ENCODE results near the gene RSBN1. TPM values are rescaled to one million over a fixed set of nuclear protein-coding genes. Genes with fewer than 3 reads are reported as not detected.

The RSBN1 gene
- total RNA-seq = 22.7 TPM

DNA sequence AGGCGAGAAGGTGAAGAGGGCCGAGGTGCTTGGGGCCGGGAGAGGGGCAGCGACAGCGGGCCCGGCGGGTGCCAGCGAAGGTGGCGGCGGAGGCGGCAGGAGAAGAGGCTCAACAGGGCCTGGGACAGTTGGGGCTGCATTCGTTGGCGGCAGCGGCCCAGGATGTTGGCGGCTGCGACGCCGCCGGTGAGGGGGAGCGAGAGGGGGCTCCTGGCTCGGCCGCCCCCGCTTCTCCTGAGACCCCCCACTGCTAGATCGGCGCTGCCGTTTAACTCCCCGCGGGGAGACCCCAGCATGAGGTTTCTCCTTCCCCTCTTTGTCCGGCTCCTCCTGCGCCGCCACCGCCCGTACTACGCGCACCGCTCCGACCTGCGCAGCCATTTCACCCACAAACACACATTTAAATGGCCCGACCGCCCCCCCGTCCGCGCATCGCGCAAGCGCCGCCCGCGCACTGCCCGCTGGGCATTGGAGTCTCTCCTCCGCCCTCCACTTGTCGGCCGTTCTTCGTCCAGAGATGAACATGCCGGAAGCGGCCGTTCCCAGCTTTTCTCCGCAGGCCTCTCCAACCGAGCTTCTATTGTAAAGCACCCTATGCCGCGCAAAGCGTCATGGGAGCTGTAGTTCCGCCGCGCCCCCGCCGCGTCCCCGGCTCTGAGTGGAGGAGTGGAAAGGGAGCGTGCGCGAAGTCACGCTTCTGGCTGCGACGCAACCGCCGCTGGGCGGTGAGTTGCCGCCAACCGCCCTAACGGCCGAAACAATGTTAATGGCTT, at the start of gene RSBN1:
RSBN1 (minus strand) TSS at position 589 of the 773 bp plus-strand sequence; CDS start at position 525, 64 bp downstream.
- Histone ChIP-seq H3K4me1 (peaks cover 0 to 5% of the 10 kb centered on the region in 2 donors), H3K27me3 (no peaks in the 10 kb centered on the region), H3K4me3 (peak within 1 kb of the TSS; percentile 82 to 91), H3K9me3 (no peaks in the 10 kb centered on the region), H3K27ac (peak within 1 kb of the TSS; percentile 95 to 97), H3K36me3 (no peaks in the 10 kb centered on the region)
- DNase-seq (ENCODE audit: low spot score in 2 of 2) = peak; percentile 99 to 100
- TF ChIP-seq, protein P1, sequence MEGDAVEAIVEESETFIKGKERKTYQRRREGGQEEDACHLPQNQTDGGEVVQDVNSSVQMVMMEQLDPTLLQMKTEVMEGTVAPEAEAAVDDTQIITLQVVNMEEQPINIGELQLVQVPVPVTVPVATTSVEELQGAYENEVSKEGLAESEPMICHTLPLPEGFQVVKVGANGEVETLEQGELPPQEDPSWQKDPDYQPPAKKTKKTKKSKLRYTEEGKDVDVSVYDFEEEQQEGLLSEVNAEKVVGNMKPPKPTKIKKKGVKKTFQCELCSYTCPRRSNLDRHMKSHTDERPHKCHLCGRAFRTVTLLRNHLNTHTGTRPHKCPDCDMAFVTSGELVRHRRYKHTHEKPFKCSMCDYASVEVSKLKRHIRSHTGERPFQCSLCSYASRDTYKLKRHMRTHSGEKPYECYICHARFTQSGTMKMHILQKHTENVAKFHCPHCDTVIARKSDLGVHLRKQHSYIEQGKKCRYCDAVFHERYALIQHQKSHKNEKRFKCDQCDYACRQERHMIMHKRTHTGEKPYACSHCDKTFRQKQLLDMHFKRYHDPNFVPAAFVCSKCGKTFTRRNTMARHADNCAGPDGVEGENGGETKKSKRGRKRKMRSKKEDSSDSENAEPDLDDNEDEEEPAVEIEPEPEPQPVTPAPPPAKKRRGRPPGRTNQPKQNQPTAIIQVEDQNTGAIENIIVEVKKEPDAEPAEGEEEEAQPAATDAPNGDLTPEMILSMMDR (IDR thresholded peaks at IDR 0.05) = peak in 1 of 3 experiments; percentile 7
- intact Hi-C loops (cut with DNase I) = loop anchor here (1.0 to 5.0 kb wide), 6 partner anchors 53 to 1095 kb away; partner anchors contain the start of genes DCLRE1B, HIPK1, MAGI3 and PHTF1

DNA sequence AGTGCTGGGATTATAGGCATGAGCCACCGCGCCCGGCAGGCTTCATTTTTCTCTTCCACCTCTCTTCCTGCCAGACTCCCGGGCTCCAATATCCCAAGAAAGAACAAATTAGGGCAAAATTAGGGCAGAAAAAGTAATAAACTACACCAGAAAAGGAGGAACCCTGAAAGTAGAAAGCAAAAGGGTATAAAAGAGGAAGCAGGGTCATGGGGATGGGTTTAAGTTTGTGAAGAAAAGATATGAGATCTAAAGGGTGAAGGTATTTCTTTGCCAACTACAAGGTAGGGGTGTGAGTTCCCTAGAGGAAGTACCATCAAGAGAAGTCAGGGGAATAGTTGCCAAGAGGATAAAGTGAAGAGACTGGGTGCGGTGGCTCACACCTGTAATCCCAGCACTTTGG, 49.4 kb upstream of the RSBN1 start:
- TF ChIP-seq, protein P1 (IDR thresholded peaks at IDR 0.05) = no peak
- DNase-seq (ENCODE audit: low spot score in 2 of 2) = no peak
- Histone ChIP-seq H3K27me3 (no peaks in the 10 kb centered on the region), H3K9me3 (no peaks in the 10 kb centered on the region), H3K4me3 (no peak overlapping the region), H3K27ac (no peak overlapping the region), H3K36me3 (no peaks in the 10 kb centered on the region), H3K4me1 (no peaks in the 10 kb centered on the region)
- intact Hi-C loops (cut with DNase I) = no loop called here

GRCh38 chr1:113860891-113861290, 48.6 kb upstream of the RSBN1 start:
- Histone ChIP-seq H3K4me3 (no peak overlapping the region), H3K27ac (no peak overlapping the region), H3K36me3 (no peaks in the 10 kb centered on the region), H3K9me3 (no peaks in the 10 kb centered on the region), H3K4me1 (no peaks in the 10 kb centered on the region), H3K27me3 (no peaks in the 10 kb centered on the region)
- DNase-seq (ENCODE audit: low spot score in 2 of 2) = no peak
- TF ChIP-seq, protein P1 (IDR thresholded peaks at IDR 0.05) = no peak
- intact Hi-C loops (cut with DNase I) = no loop called here

DNA sequence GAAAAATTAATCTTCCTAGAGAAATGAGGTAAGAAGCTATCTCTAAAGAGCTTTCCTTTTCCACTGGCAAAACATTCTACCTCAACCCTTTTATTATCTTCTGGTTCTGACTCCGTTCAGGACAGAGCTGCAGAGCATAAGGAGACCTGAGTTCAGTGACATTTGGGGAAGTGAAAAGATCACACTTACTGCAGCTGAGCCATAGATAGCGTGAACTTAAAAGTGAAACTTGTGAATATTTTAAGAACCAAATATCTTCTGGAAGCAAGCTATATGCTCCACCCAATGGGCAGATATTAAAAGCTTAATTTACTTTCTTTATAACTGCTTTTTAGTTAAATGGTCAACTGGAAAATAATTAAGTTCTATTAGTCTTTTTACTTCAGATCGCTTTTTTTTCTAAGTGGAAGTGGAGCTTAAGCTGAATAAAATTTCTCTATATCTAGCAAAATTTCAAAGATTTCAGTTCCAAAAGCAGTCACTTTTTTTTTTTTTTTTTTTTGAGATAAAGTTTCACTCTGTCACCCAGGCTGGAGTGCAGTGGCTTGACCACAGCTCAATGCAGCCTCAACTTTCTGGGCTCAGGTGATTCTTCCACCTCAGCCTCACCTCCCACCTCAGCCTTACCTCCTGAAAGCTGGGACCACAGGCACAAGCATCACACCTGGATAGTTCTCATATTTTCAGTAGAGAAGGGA, 47.4 kb upstream of the RSBN1 start:
- DNase-seq (ENCODE audit: low spot score in 2 of 2) = no peak
- H3K27me3 ChIP-seq = no peaks in the 10 kb centered on the region
- intact Hi-C loops (cut with DNase I) = no loop called here
- TF ChIP-seq, protein P1 (IDR thresholded peaks at IDR 0.05) = no peak
- H3K4me3 ChIP-seq = no peak overlapping the region
- H3K9me3 ChIP-seq = no peaks in the 10 kb centered on the region
- no peaks in the 10 kb centered on the region for H3K36me3 ChIP-seq
- no peak overlapping the region for H3K27ac ChIP-seq
- no peaks in the 10 kb centered on the region for H3K4me1 ChIP-seq

DNA sequence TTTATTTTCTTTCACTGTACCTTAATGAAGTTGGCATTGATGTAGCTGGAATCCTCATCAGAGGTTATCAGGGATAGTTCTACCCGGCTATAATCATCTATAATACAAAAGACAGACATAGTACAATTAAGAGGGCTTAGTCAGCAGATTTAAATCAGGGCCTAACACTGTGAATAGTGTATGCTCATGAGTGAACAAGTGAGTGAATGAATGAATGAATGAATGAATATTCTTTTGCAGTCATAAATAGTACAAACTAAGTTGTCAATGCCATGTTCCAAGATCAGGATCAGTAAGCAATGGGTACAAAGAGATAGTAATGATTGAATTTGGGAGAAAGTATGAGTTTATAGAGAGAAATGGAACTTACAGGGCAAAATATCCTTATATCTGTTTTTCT, 46.7 kb upstream of the RSBN1 start:
- Histone ChIP-seq H3K27ac (no peak overlapping the region), H3K4me3 (no peak overlapping the region), H3K9me3 (no peaks in the 10 kb centered on the region), H3K36me3 (no peaks in the 10 kb centered on the region), H3K4me1 (no peaks in the 10 kb centered on the region), H3K27me3 (no peaks in the 10 kb centered on the region)
- DNase-seq (ENCODE audit: low spot score in 2 of 2) = no peak
- intact Hi-C loops (cut with DNase I) = no loop called here
- TF ChIP-seq, protein P1 (IDR thresholded peaks at IDR 0.05) = no peak
